Adrenal gland (tissue), 5 donors: Measurements from ENCODE around the gene SOAT2.

ENCODE experiments used
- CTCF ChIP-seq, 6 experiments: fragments of 450-650 bp in 4 of 6; fragments of 200-600 bp in 2 of 6; sonication (generic) in 1 of 6; IDR thresholded peaks; 1 replicate in 5 of 6; 2 replicates in 1 of 6; pipeline versions ENCODE4 v1.5.1 to v1.8.0; 2016 to 2021; ENCODE audit warnings: antibody characterized with exemption in 6 of 6, mild to moderate bottlenecking in 2 of 6, moderate library complexity in 1 of 6
- POLR2A ChIP-seq, 2 donors: fragments of 450-650 bp; IDR thresholded peaks; one replicate each; pipeline ENCODE4 v1.6.1; 2017; ENCODE audit warnings: antibody characterized with exemption in 2 of 2, mild to moderate bottlenecking in 2 of 2, moderate library complexity in 1 of 2
- donor health status: DM: no; HTN: no; CAD: no.

GRCh38 chr12:53100466-53101151, 2.7 kb upstream of the SOAT2 start:
- no peak for TF ChIP-seq POLR2A (IDR thresholded peaks at IDR 0.05)
- no peak for TF ChIP-seq CTCF (IDR thresholded peaks at IDR 0.05)
